HepG2 (cell line): Measurements from ENCODE around the gene LGALS7B. TPM values are rescaled to one million over a fixed set of nuclear protein-coding genes. Genes with fewer than 3 reads are reported as not detected.

Experiments
- ATF3 ChIP-seq: sonication (generic); formaldehyde crosslinking; IDR thresholded peaks from 2 replicates; pipeline ENCODE4 v1.4.0; 2020; ENCODE audit warnings: missing genetic modification reagents
- CEBPG ChIP-seq: IDR thresholded peaks from 2 replicates; pipeline ENCODE4 v1.6.1; 2016
- FOXK2 ChIP-seq: fragments of 450-650 bp; IDR thresholded peaks from 2 replicates; pipeline ENCODE4 v1.6.1; 2016
- HDAC2 ChIP-seq: sonication (generic); formaldehyde crosslinking; IDR thresholded peaks from 2 replicates; pipeline ENCODE4 v1.4.0; 2020; ENCODE audit warnings: missing genetic modification reagents
- HNF1A ChIP-seq, 2 experiments: sonication (generic) in 1 of 2; formaldehyde crosslinking in 1 of 2; IDR thresholded peaks; 2 replicates each; pipeline versions ENCODE4 v1.4.0 to v1.6.1; 2016 to 2020; ENCODE audit warnings: borderline replicate concordance in 1 of 2, low read depth in 1 of 2, mild to moderate bottlenecking in 1 of 2, missing genetic modification reagents in 1 of 2
- HNF1B ChIP-seq: sonication (generic); formaldehyde crosslinking; IDR thresholded peaks from 2 replicates; pipeline ENCODE4 v1.5.1; 2020; ENCODE audit warnings: mild to moderate bottlenecking, moderate library complexity, missing genetic modification reagents
- KDM1A ChIP-seq: IDR thresholded peaks from 2 replicates; pipeline ENCODE4 v1.6.1; 2016; ENCODE audit warnings: missing compliant biosample characterization
- MED1 ChIP-seq: sonication (generic); formaldehyde crosslinking; IDR thresholded peaks from 2 replicates; pipeline ENCODE4 v1.4.0; 2020; ENCODE audit warnings: missing genetic modification reagents
- NFYC ChIP-seq: IDR thresholded peaks from 2 replicates; pipeline ENCODE4 v1.6.1; 2016; ENCODE audit warnings: missing genetic modification reagents, missing compliant biosample characterization
- PAXIP1 ChIP-seq: sonication (generic); formaldehyde crosslinking; conservative IDR thresholded peaks from 2 replicates; pipeline ENCODE4 v1.4.0; 2020; ENCODE audit warnings: mild to moderate bottlenecking, missing genetic modification reagents, moderate library complexity
- RCOR2 ChIP-seq: IDR thresholded peaks from 2 replicates; pipeline ENCODE4 v1.6.1; 2016; ENCODE audit warnings: missing biosample characterization, missing genetic modification reagents
- RXRB ChIP-seq: IDR thresholded peaks from 2 replicates; pipeline ENCODE4 v1.6.1; 2016; ENCODE audit warnings: borderline replicate concordance, missing genetic modification reagents, missing compliant biosample characterization
- SALL1 ChIP-seq: sonication (generic); formaldehyde crosslinking; IDR thresholded peaks from 2 replicates; pipeline ENCODE4 v1.8.0; 2022; ENCODE audit warnings: mild to moderate bottlenecking, missing genetic modification reagents
- SOX13 ChIP-seq, 3 experiments: fragments of 450-650 bp in 1 of 3; sonication (generic) in 1 of 3; formaldehyde crosslinking in 1 of 3; IDR thresholded peaks in 2 of 3; conservative IDR thresholded peaks in 1 of 3; 2 replicates each; pipeline versions ENCODE4 v1.5.0 to v1.6.1; 2016 to 2020; ENCODE audit warnings: antibody characterized with exemption in 1 of 3, mild to moderate bottlenecking in 1 of 3, missing compliant biosample characterization in 1 of 3, missing genetic modification reagents in 1 of 3, moderate library complexity in 1 of 3
- SOX6 ChIP-seq, 2 experiments: fragments of 450-650 bp in 1 of 2; sonication (generic) in 1 of 2; formaldehyde crosslinking in 1 of 2; IDR thresholded peaks; 2 replicates each; pipeline versions ENCODE4 v1.4.0 to v1.6.1; 2017 to 2020; ENCODE audit warnings: antibody characterized with exemption in 1 of 2, mild to moderate bottlenecking in 1 of 2, missing genetic modification reagents in 1 of 2
- TBX2 ChIP-seq: sonication (generic); formaldehyde crosslinking; IDR thresholded peaks from 2 replicates; pipeline ENCODE4 v1.5.0; 2020; ENCODE audit warnings: missing genetic modification reagents, mild to moderate bottlenecking, borderline replicate concordance
- THAP11 ChIP-seq: IDR thresholded peaks from 2 replicates; pipeline ENCODE4 v1.6.1; 2016; ENCODE audit warnings: missing biosample characterization, missing genetic modification reagents
- ZNF607 ChIP-seq: sonication (generic); formaldehyde crosslinking; IDR thresholded peaks from 2 replicates; pipeline ENCODE4 v1.5.1; 2020; ENCODE audit warnings: missing genetic modification reagents, mild to moderate bottlenecking, borderline replicate concordance
- polyA plus RNA-seq, 8 experiments: library from polyadenylated mRNA; depleted of rRNA in 3 of 8; stranded (reverse) in 7 of 8; unstranded in 1 of 8; fragments of >200 nt; fragmentation: Illumina TruSeq in 4 of 8; extraction: Trizol in 4 of 8; gene quantifications; 2 replicates each; pipeline versions ENCODE4 v1.2.1 to v1.2.3, GENCODE V29; 2011 to 2016; ENCODE audit warnings: low read depth in 4 of 8, missing spikeins in 1 of 8, mixed read lengths in 1 of 8; ENCODE audit not compliant: insufficient read depth in 1 of 8
- total RNA-seq, 5 experiments: library from RNA; depleted of rRNA; stranded (reverse); fragments of >200 nt; fragmentation: Illumina TruSeq; extraction: Trizol; gene quantifications; 2 replicates each; pipeline ENCODE4 v1.2.3, GENCODE V29; 2016; ENCODE audit warnings: low read depth in 1 of 5

Gene LGALS7B
- total and polyA plus RNA-seq, 2 of the 13 experiments (the other 11 are each of a cell fraction or from before 2014, with no cell fraction given) = 1.7 to 2.1 TPM

GRCh38 chr19:38784224-38784623, 4.8 kb upstream of the LGALS7B start (continued):
- TF ChIP-seq SALL1 (CRISPR knock-in tag) (peak; percentile 53), PAXIP1 (peak; percentile 29; the same call in 1 of the 2 replicates), SOX6 (IDR thresholded peaks at IDR 0.05) (no peak), SOX6 (CRISPR knock-in tag; IDR thresholded peaks at IDR 0.05) (peak; percentile 45), NFYC (CRISPR knock-in tag) (peak; percentile 44; the same call in 1 of the 2 replicates), KDM1A (CRISPR knock-in tag) (peak; percentile 47; the same call in 1 of the 2 replicates), HNF1B (peak; percentile 33; the same call in 1 of the 2 replicates), ATF3 (CRISPR knock-in tag) (peak; percentile 66), ZNF607 (no peak), RXRB (peak; percentile 35; the same call in 1 of the 2 replicates), RCOR2 (CRISPR knock-in tag) (0 out of 2 replicates have a peak, but pooled peaks have one; percentile 20), MED1 (peak; percentile 30; the same call in 1 of the 2 replicates), CEBPG (CRISPR knock-in tag) (peak; percentile 81), FOXK2 (no peak), THAP11 (CRISPR knock-in tag) (0 out of 2 replicates have a peak, but pooled peaks have one; percentile 18), SOX13 (IDR thresholded peaks at IDR 0.05) (no peak), SOX13 (CRISPR knock-in tag; conservative IDR thresholded peaks at IDR 0.05 in 1 of 2, IDR thresholded peaks at IDR 0.05 in 1 of 2) (peak in 1 of 2 experiments; percentile 25; a peak in 2 of 4 replicates), HDAC2 (peak; percentile 34; the same call in 1 of the 2 replicates), TBX2 (CRISPR knock-in tag) (0 out of 2 replicates have a peak, but pooled peaks have one; percentile 16), HNF1A (IDR thresholded peaks at IDR 0.05; ENCODE audit: low read depth) (peak; percentile 66; the same call in 1 of the 2 replicates), HNF1A (CRISPR knock-in tag; IDR thresholded peaks at IDR 0.05; ENCODE audit: borderline replicate concordance) (peak; percentile 68; the same call in 1 of the 2 replicates)
